NCI-H345 (cell line): Measurements from ENCODE around the gene MYBPC1.
"Not testable (repeated sequence)": the region's sequence is repeated elsewhere in the genome, so short reads cannot be mapped to it uniquely, and the experiment has no call there.

Experiments
- DNase-seq: peaks from one replicate; lab custom pipeline; 2025; lab: John Stamatoyannopoulos, UW

MYBPC1 gene

GRCh38 chr12:101696251-101697196 lies 101.8 kb downstream of the MYBPC1 start:
- DNase-seq: no peak

- DNase-seq: peak; percentile 68
Observed at GRCh38 chr12:101697197-101697929, 102.6 kb downstream of the MYBPC1 start, which contains the start of gene CHPT1. TSS of gene CHPT1 (plus strand) at chr12:101697640. CDS start at chr12:101697862, 222 bp downstream.

- peak; percentile 40 for DNase-seq
Observed at GRCh38 chr12:101697930-101698799, 103.4 kb downstream of the MYBPC1 start.

GRCh38 chr12:101698800-101699347 lies 104.1 kb downstream of the MYBPC1 start:
- DNase-seq: no peak

GRCh38 chr12:101700299-101700820 lies 105.6 kb downstream of the MYBPC1 start:
- no peak for DNase-seq

GRCh38 chr12:101703487-101703886 lies 108.7 kb downstream of the MYBPC1 start:
- DNase-seq: no peak

GRCh38 chr12:101706403-101706802 lies 111.6 kb downstream of the MYBPC1 start:
- no peak for DNase-seq

- no peak for DNase-seq
Observed at GRCh38 chr12:101707131-101707782, 112.5 kb downstream of the MYBPC1 start.

GRCh38 chr12:101710288-101710687 lies 115.5 kb downstream of the MYBPC1 start:
- no peak for DNase-seq

GRCh38 chr12:101713059-101713682 lies 118.4 kb downstream of the MYBPC1 start:
- no peak for DNase-seq

- DNase-seq: no peak
Observed at GRCh38 chr12:101713930-101714329, 119.2 kb downstream of the MYBPC1 start.

GRCh38 chr12:101714877-101715444 lies 120.2 kb downstream of the MYBPC1 start:
- no peak for DNase-seq

GRCh38 chr12:101719566-101719965 lies 124.8 kb downstream of the MYBPC1 start:
- DNase-seq: no peak

GRCh38 chr12:101720118-101720517 lies 125.3 kb downstream of the MYBPC1 start:
- DNase-seq: no peak

GRCh38 chr12:101722392-101722791 lies 127.6 kb downstream of the MYBPC1 start:
- no peak for DNase-seq

GRCh38 chr12:101727098-101727497 lies 132.3 kb downstream of the MYBPC1 start:
- no peak for DNase-seq

- no peak for DNase-seq
Observed at GRCh38 chr12:101729842-101730241, 135.1 kb downstream of the MYBPC1 start.

GRCh38 chr12:101732318-101732717 lies 137.5 kb downstream of the MYBPC1 start:
- no peak for DNase-seq

- DNase-seq: no peak
Observed at GRCh38 chr12:101733166-101733565, 138.4 kb downstream of the MYBPC1 start.

GRCh38 chr12:101734482-101734881 lies 139.7 kb downstream of the MYBPC1 start:
- not testable (repeated sequence) for DNase-seq
